Activated effector memory CD4-positive, alpha-beta T cell treated with anti-CD3 and anti-CD28 coated beads, Interleukin-2, amount 50 U/mL, for 16 hours (primary cell): Measurements from ENCODE around the gene CLEC3B.
"Not testable (repeated sequence)": the region's sequence is repeated elsewhere in the genome, so short reads cannot be mapped to it uniquely, and the experiment has no call there.

ENCODE experiments used
- DNase-seq: peaks from one replicate; pipeline ENCODE4 v3.0.0-alpha.2; 2020

The CLEC3B gene

DNA sequence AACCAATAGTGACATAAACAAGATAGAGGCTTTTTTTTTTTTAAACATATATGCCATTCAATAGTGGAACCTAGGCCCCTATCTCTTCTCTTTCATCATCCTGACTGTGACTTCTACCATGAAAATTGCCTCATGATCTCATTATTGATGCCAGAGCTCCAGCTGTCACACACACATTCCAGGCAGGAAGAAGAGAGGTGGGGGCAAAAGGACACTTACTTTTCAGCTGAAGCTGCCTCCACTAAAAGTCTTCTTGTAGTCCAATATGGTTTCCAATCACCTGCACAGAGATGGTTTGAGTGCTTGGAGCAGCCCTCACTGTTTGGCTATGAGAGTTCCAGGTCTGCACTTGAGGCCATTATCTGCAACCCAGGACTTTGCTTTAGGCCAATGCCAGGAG lies 45.0 kb downstream of the CLEC3B start:
- DNase-seq: no peak

- DNase-seq: no peak
Measured at GRCh38 chr3:45075821-45076625, 49.9 kb downstream of the CLEC3B start.

DNA sequence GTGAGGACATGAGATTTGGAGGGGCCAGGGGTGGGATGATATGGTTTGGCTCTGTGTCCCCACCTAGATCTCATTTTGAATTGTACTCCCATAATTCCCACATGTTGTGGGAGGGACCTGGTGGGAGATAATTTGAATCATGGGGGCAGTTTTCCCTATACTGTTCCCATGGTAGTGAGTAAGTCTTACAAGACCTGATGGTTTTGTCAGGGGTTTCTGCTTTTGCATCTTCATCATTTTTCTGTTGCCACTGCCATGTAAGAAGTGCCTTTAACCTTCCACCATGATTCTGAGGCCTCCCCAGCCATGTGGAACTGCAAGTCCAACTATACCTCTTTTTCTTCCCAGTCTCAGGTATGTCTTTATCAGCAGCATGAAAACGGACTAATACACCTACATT lies 52.2 kb downstream of the CLEC3B start:
- DNase-seq: not testable (repeated sequence)

GRCh38 chr3:45078910-45079522 lies 52.9 kb downstream of the CLEC3B start:
- DNase-seq: no peak

DNA sequence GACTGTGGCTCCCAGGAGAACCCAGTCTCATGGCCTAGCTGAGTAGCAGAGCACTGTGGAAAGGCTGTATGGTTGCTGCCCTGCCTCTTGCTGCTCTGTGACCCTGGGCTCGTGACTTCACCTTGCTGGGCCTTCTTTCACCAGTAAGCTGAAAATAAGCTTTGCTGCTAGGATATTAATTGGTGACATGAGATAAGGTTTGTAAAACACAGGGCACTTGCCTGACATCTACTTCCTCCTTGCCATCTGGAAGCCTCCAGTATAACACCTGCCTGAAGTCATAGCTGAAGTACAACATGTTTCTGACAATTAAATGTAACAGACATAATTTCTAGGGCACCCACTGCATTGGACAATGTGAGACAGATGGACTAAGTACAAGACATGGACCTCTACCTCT lies 53.6 kb downstream of the CLEC3B start:
- DNase-seq: no peak

DNA sequence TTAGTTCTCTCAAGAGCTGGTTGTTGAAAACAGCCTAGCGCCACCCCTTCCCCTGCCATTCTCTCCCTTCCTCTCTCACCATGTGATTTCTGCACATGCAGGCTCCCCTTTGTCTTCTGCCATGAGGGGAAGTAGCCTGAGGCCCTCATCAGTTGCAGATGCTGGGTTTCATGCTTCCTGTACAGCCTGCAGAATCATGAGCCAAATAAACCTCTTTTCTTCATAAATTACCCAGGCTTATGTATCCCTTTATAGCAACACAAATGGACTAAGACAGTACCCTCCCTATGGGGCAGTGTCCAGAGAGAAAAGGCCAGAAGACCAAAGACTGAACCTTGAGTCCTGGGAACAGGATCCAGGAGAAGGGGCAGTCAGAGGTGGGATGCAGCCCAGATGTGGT lies 54.7 kb downstream of the CLEC3B start:
- DNase-seq: no peak

DNA sequence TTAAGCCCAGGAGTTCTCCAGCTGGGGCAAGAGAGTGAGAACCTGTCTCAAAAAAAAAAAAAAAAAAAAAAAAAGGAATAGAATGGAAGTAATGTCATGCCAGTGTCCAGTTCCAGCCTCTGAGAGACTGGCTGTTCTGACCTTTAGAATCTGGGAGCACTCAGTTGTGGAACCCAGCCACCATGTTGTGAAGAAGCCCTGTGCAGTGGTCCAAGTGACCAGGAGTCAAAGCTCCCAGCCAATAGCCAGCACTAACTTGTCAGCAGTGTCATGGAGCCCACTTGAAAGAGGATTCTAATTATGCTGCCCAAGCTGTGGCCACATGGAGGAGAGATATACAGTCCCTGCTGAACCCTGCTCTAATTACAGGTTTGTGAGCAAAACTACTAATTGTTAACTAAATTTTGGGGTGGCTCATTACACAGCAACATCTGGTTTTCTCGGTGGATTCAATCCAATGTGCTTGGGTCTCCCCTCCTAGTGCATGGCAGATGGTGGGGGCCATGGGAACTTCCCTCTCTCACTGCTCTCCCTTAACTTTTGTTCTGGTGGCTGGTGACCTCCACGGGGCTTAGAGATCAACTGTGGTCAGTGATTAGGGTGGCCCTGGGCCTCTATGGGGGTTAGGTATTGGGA lies 55.5 kb downstream of the CLEC3B start:
- DNase-seq: no peak

- DNase-seq: no peak
Measured at GRCh38 chr3:45082142-45082538, 56.0 kb downstream of the CLEC3B start.

GRCh38 chr3:45083023-45083422 lies 56.9 kb downstream of the CLEC3B start:
- DNase-seq: no peak

DNA sequence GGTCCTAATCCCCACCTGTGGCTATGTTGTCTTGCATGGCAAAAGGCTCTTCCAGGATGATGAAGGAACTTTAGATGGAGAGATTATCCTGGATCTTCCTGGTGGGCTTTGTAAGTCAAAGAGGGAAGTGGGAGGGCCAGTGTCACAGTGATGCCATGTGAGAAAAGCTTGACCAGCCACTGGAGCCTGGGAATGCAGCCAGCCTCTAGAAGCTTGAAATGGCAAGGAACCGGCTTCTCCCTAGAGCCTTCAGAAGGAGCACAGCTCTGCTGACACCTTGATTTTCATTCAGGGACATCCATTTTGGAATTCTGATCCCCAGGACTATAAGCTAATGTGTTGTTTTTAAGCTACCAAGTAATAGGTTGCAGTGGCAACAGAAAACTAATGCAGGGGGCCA lies 58.3 kb downstream of the CLEC3B start:
- no peak for DNase-seq

- DNase-seq: no peak
Measured at GRCh38 chr3:45084820-45085816, 59.0 kb downstream of the CLEC3B start.
